ENCODE measurements around the gene RPL12. TPM values are rescaled to one million over a fixed set of nuclear protein-coding genes. Genes with fewer than 3 reads are reported as not detected.
A peak's percentile ranks its signal among the peaks of the same experiment; 100 is the strongest.

The RPL12 gene
- polyA plus RNA-seq, 2 donors = 3,023 to 3,281 TPM

- 78 to 85% methylated on average over 2 of the region's 2 CpGs for whole genome bisulfite sequencing, 2 donors
- Histone ChIP-seq H3K4me3 (ENCODE audit: low read depth in 1 of 2, low read length in 2 of 2) (no peak overlapping the region), H3K27me3 (ENCODE audit: control insufficient read depth in 1 of 2, insufficient read depth in 2 of 2, low read length in 2 of 2) (no peaks in the 10 kb centered on the region), H3K4me1 (ENCODE audit: control insufficient read depth in 2 of 2, insufficient read depth in 2 of 2, low read length in 1 of 2) (peaks cover 0 to 5% of the 10 kb centered on the region in 2 donors), H3K27ac (ENCODE audit: low read depth in 2 of 2, low read length in 1 of 2) (no peak overlapping the region), H3K9me3 (ENCODE audit: control insufficient read depth in 2 of 2, insufficient read depth in 1 of 2, low read depth in 1 of 2, low read length in 1 of 2) (no peaks in the 10 kb centered on the region), H3K36me3 (ENCODE audit: control insufficient read depth in 2 of 2, insufficient read depth in 2 of 2, low read length in 1 of 2) (peaks cover 0 to 3% of the 10 kb centered on the region in 2 donors)
These were observed 24.4 kb downstream of the RPL12 start for GRCh38 chr9:127426756-127427155.

DNA sequence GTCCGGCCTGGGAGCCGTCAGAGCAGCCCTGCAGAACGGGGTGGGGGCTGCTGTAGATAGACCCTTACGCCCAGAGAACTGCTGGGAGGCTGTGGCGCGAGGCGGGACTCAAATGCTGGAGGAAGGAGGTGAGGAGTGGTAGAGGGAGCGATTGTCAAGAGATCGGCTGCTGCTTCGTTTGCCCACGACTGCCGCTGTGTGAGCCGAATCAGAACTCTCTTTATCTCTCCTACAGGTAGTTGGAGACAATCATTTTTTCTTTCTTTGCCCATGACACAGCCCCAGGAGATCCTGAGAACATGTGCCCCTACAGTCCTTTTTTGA is 26.6 kb downstream of the RPL12 start:
- Histone ChIP-seq H3K4me3 (ENCODE audit: low read depth in 1 of 2, low read length in 2 of 2) (peak overlapping the region; percentile 70 to 89), H3K27me3 (ENCODE audit: control insufficient read depth in 1 of 2, insufficient read depth in 2 of 2, low read length in 2 of 2) (no peaks in the 10 kb centered on the region), H3K36me3 (ENCODE audit: control insufficient read depth in 2 of 2, insufficient read depth in 2 of 2, low read length in 1 of 2) (peaks cover 0 to 3% of the 10 kb centered on the region in 2 donors), H3K27ac (ENCODE audit: low read depth in 2 of 2, low read length in 1 of 2) (peak overlapping the region; percentile 93 to 96), H3K9me3 (ENCODE audit: control insufficient read depth in 2 of 2, insufficient read depth in 1 of 2, low read depth in 1 of 2, low read length in 1 of 2) (no peaks in the 10 kb centered on the region), H3K4me1 (ENCODE audit: control insufficient read depth in 2 of 2, insufficient read depth in 2 of 2, low read length in 1 of 2) (peaks cover 0 to 5% of the 10 kb centered on the region in 2 donors)
- 0 to 1% methylated on average over 13 of the region's 13 CpGs for WGBS, 2 donors

DNA sequence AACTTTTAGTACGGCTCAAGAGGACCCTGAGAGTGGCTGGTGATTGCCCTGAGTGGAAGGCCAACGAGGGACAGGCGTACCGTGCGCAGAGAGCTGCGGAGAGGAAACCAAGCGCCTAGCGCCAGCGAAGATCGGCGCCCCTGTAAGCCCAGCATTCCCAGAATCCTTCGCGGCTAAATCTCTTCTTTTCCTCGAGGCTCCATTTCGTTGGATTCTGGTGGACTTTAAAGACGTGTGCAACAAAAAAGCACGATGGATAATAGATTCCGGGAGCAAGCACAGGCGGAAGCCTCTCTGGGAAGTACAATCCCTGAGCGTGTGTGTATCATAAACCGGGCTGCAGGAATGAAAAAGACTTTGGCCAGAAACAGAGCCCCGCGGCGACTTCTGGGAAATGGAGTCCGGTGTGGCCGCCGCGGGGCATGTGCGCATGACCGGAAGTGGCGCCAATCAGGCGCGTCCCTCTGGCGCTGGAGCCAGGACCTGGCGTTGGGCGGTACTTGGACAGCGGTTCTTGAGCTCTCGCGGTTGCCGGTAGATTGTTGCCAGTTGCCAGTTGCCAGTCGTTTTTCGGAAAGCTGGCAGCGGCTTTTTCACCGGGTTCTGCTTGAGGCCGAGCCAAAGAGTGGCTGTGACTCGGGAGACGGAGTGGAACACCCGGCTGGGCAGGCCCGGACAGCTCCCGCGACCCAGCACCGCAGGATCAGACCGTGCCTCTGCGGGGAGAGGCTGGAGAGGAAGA is 27.1 kb downstream of the RPL12 start, which contains the start of gene ZNF79:
Gene ZNF79, plus strand, starts transcription at position 449 of the 742 bp plus-strand sequence. CDS start 406 bp downstream, outside the sequence.
- Histone ChIP-seq H3K4me3 (ENCODE audit: low read depth in 1 of 2, low read length in 2 of 2) (peak within 1 kb of the TSS; percentile 70 to 89), H3K9me3 (ENCODE audit: control insufficient read depth in 2 of 2, insufficient read depth in 1 of 2, low read depth in 1 of 2, low read length in 1 of 2) (no peaks in the 10 kb centered on the region), H3K27me3 (ENCODE audit: control insufficient read depth in 1 of 2, insufficient read depth in 2 of 2, low read length in 2 of 2) (no peaks in the 10 kb centered on the region), H3K36me3 (ENCODE audit: control insufficient read depth in 2 of 2, insufficient read depth in 2 of 2, low read length in 1 of 2) (peaks cover 0 to 3% of the 10 kb centered on the region in 2 donors), H3K4me1 (ENCODE audit: control insufficient read depth in 2 of 2, insufficient read depth in 2 of 2, low read length in 1 of 2) (peaks cover 0 to 8% of the 10 kb centered on the region in 2 donors), H3K27ac (ENCODE audit: low read depth in 2 of 2, low read length in 1 of 2) (peak within 1 kb of the TSS; percentile 93 to 96)
- 0% methylated on average over 54 of the region's 54 CpGs for WGBS, 2 donors

DNA sequence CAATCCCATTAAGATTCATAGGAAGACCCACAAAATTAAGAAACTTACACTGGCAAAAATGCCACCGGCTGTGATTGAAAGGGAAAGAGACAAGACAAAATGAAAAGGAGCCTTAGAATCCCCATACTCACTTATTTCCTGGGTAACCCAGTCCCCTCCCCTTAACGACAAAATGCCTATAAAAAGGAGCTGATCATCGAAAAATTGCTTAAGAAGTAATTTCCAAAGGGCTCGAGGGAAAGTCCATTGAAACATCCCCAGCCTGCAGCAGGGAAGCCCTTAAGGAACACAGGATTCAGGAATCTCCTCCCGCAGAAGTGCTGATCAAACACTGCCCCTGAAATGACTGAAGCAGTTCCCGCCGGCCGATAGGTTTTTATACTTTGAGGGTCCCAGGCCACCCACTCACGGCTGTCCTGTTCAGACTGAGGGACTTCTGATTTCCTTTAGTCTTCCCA is 27.7 kb downstream of the RPL12 start:
- peak overlapping the region; percentile 93 to 96 for H3K27ac ChIP-seq (ENCODE audit: low read depth in 2 of 2, low read length in 1 of 2)
- no peaks in the 10 kb centered on the region for H3K36me3 ChIP-seq (ENCODE audit: control insufficient read depth in 2 of 2, insufficient read depth in 2 of 2, low read length in 1 of 2)
- H3K4me1 ChIP-seq (ENCODE audit: control insufficient read depth in 2 of 2, insufficient read depth in 2 of 2, low read length in 1 of 2) = peaks cover 0 to 14% of the 10 kb centered on the region in 2 donors
- H3K4me3 ChIP-seq (ENCODE audit: low read depth in 1 of 2, low read length in 2 of 2) = peak overlapping the region; percentile 70 to 89
- 1 to 2% methylated on average over 9 of the region's 9 CpGs for WGBS, 2 donors
- no peaks in the 10 kb centered on the region for H3K27me3 ChIP-seq (ENCODE audit: control insufficient read depth in 1 of 2, insufficient read depth in 2 of 2, low read length in 2 of 2)
- H3K9me3 ChIP-seq (ENCODE audit: control insufficient read depth in 2 of 2, insufficient read depth in 1 of 2, low read depth in 1 of 2, low read length in 1 of 2) = no peaks in the 10 kb centered on the region

- H3K4me1 ChIP-seq (ENCODE audit: control insufficient read depth in 2 of 2, insufficient read depth in 2 of 2, low read length in 1 of 2) = peaks cover 0 to 20% of the 10 kb centered on the region in 2 donors
- H3K36me3 ChIP-seq (ENCODE audit: control insufficient read depth in 2 of 2, insufficient read depth in 2 of 2, low read length in 1 of 2) = no peaks in the 10 kb centered on the region
- no peak overlapping the region for H3K4me3 ChIP-seq (ENCODE audit: low read depth in 1 of 2, low read length in 2 of 2)
- H3K9me3 ChIP-seq (ENCODE audit: control insufficient read depth in 2 of 2, insufficient read depth in 1 of 2, low read depth in 1 of 2, low read length in 1 of 2) = no peaks in the 10 kb centered on the region
- H3K27me3 ChIP-seq (ENCODE audit: control insufficient read depth in 1 of 2, insufficient read depth in 2 of 2, low read length in 2 of 2) = no peaks in the 10 kb centered on the region
- 41 to 58% methylated on average over 6 of the region's 6 CpGs for WGBS, 2 donors
- peak overlapping the region in 1 of 2 donors; percentile 13 for H3K27ac ChIP-seq (ENCODE audit: low read depth in 2 of 2, low read length in 1 of 2)
These were observed 28.4 kb downstream of the RPL12 start for GRCh38 chr9:127422787-127423186.

- Histone ChIP-seq H3K36me3 (ENCODE audit: control insufficient read depth in 2 of 2, insufficient read depth in 2 of 2, low read length in 1 of 2) (no peaks in the 10 kb centered on the region), H3K4me1 (ENCODE audit: control insufficient read depth in 2 of 2, insufficient read depth in 2 of 2, low read length in 1 of 2) (peaks cover 0 to 24% of the 10 kb centered on the region in 2 donors), H3K4me3 (ENCODE audit: low read depth in 1 of 2, low read length in 2 of 2) (no peak overlapping the region), H3K9me3 (ENCODE audit: control insufficient read depth in 2 of 2, insufficient read depth in 1 of 2, low read depth in 1 of 2, low read length in 1 of 2) (no peaks in the 10 kb centered on the region), H3K27ac (ENCODE audit: low read depth in 2 of 2, low read length in 1 of 2) (peak overlapping the region in 1 of 2 donors; percentile 4), H3K27me3 (ENCODE audit: control insufficient read depth in 1 of 2, insufficient read depth in 2 of 2, low read length in 2 of 2) (no peaks in the 10 kb centered on the region)
- 85 to 86% methylated on average over 10 of the region's 10 CpGs for WGBS, 2 donors
These were observed 28.9 kb downstream of the RPL12 start for GRCh38 chr9:127422133-127422782.

DNA sequence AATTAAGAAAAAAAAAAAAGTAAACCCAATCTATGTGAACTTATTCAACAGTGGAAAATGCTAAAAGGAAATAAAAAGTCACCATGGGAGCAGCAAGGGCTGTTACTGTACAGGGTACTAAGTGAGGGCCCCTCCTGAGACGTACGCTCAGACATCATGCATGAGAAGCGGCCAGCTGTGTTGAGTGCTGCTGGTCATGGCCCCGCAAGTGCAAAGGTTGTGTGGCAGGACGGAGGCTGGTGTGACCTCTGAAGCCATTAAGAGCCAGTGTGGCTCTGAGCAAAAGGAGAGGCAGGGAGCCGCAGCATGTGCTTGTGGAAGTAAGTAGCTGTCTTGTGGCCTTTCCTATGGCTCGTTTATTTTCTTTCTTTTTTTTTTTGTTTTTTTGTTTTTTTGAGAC is 30.1 kb downstream of the RPL12 start:
- H3K4me3 ChIP-seq (ENCODE audit: low read depth in 1 of 2, low read length in 2 of 2) = no peak overlapping the region
- WGBS, 2 donors = 74 to 89% methylated on average over 7 of the region's 7 CpGs
- H3K9me3 ChIP-seq (ENCODE audit: control insufficient read depth in 2 of 2, insufficient read depth in 1 of 2, low read depth in 1 of 2, low read length in 1 of 2) = no peaks in the 10 kb centered on the region
- peaks cover 0 to 27% of the 10 kb centered on the region in 2 donors for H3K4me1 ChIP-seq (ENCODE audit: control insufficient read depth in 2 of 2, insufficient read depth in 2 of 2, low read length in 1 of 2)
- no peaks in the 10 kb centered on the region for H3K36me3 ChIP-seq (ENCODE audit: control insufficient read depth in 2 of 2, insufficient read depth in 2 of 2, low read length in 1 of 2)
- H3K27ac ChIP-seq (ENCODE audit: low read depth in 2 of 2, low read length in 1 of 2) = no peak overlapping the region
- H3K27me3 ChIP-seq (ENCODE audit: control insufficient read depth in 1 of 2, insufficient read depth in 2 of 2, low read length in 2 of 2) = no peaks in the 10 kb centered on the region

DNA sequence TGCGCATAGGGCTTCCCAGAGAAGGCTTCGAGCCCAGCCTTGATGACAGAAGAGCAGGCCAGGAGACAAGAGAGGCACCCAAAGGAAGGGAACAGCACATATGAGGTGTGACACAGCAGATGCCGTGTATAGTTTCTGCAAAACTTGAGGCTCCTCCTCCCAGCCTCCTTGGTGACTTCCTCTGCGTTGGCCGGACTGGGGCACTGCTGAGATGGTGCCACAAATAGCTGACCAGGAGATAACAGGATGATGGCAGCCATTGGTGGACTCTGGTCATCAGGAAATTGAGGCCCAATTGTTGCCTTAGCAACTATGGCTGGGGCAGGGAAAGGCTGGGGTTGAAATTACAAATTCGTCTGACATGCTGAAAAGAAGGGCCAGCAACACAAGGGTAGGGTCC is 31.9 kb downstream of the RPL12 start:
- H3K27ac ChIP-seq (ENCODE audit: low read depth in 2 of 2, low read length in 1 of 2) = peak overlapping the region in 1 of 2 donors; percentile 71
- no peaks in the 10 kb centered on the region for H3K9me3 ChIP-seq (ENCODE audit: control insufficient read depth in 2 of 2, insufficient read depth in 1 of 2, low read depth in 1 of 2, low read length in 1 of 2)
- no peaks in the 10 kb centered on the region for H3K27me3 ChIP-seq (ENCODE audit: control insufficient read depth in 1 of 2, insufficient read depth in 2 of 2, low read length in 2 of 2)
- H3K4me3 ChIP-seq (ENCODE audit: low read depth in 1 of 2, low read length in 2 of 2) = peak overlapping the region in 1 of 2 donors; percentile 11
- H3K4me1 ChIP-seq (ENCODE audit: control insufficient read depth in 2 of 2, insufficient read depth in 2 of 2, low read length in 1 of 2) = peaks cover 0 to 27% of the 10 kb centered on the region in 2 donors
- 86 to 87% methylated on average over 5 to 6 of the region's 6 CpGs for WGBS, 2 donors
- H3K36me3 ChIP-seq (ENCODE audit: control insufficient read depth in 2 of 2, insufficient read depth in 2 of 2, low read length in 1 of 2) = no peaks in the 10 kb centered on the region

DNA sequence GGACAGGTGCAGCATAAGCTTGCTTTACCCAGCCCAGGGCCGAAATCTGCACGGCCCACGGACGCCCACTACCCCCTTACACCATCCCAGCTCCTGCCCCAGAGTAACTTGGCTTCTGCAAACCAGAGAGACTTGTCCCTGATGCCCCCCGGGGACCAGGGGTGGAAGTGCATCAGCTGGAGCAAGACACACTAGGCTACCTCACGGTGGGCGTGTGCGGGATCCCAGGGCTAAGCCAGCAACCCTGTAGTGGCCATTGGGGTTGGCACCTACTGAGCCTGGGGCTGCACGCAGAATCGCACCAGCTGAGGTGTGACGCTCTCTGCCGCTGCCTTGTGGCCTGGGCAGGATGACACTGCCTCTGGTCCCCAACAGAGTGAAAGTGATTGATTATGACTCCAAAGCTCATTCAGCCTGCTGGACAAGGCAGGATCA is 33.2 kb downstream of the RPL12 start:
- H3K27me3 ChIP-seq (ENCODE audit: control insufficient read depth in 1 of 2, insufficient read depth in 2 of 2, low read length in 2 of 2) = no peaks in the 10 kb centered on the region
- WGBS, 2 donors = 39 to 52% methylated on average over 12 of the region's 12 CpGs
- H3K9me3 ChIP-seq (ENCODE audit: control insufficient read depth in 2 of 2, insufficient read depth in 1 of 2, low read depth in 1 of 2, low read length in 1 of 2) = no peaks in the 10 kb centered on the region
- H3K36me3 ChIP-seq (ENCODE audit: control insufficient read depth in 2 of 2, insufficient read depth in 2 of 2, low read length in 1 of 2) = no peaks in the 10 kb centered on the region
- H3K4me1 ChIP-seq (ENCODE audit: control insufficient read depth in 2 of 2, insufficient read depth in 2 of 2, low read length in 1 of 2) = peaks cover 0 to 27% of the 10 kb centered on the region in 2 donors
- peak overlapping the region in 1 of 2 donors; percentile 71 for H3K27ac ChIP-seq (ENCODE audit: low read depth in 2 of 2, low read length in 1 of 2)
- no peak overlapping the region for H3K4me3 ChIP-seq (ENCODE audit: low read depth in 1 of 2, low read length in 2 of 2)

All from esophagus (tissue), 2 donors.